K562 (cell line): Measurements from ENCODE around the gene ARHGEF25. TPM values are rescaled to one million over a fixed set of nuclear protein-coding genes. Genes with fewer than 3 reads are reported as not detected.

ENCODE experiments used
- CBFA2T3 ChIP-seq: fragments of 450-650 bp; IDR thresholded peaks from 2 replicates; pipeline ENCODE4 v1.6.1; 2017
- ZBTB33 ChIP-seq: sonication (generic); formaldehyde crosslinking; IDR thresholded peaks from 2 replicates; pipeline ENCODE4 v1.8.1; 2023; ENCODE audit warnings: mild to moderate bottlenecking, missing genetic modification reagents
- ZMIZ1 ChIP-seq, 2 experiments: fragments of 150-350 bp in 1 of 2; IDR thresholded peaks; 2 replicates each; pipeline ENCODE4 v1.6.1; 2012 to 2016; ENCODE audit warnings: low read depth in 2 of 2, low read length in 2 of 2, mild to moderate bottlenecking in 1 of 2, moderate library complexity in 1 of 2
- polyA plus RNA-seq, 8 experiments: library from polyadenylated mRNA; depleted of rRNA in 4 of 8; stranded (reverse) in 5 of 8; unstranded in 3 of 8; fragments of >200 nt; fragmentation: Nextera tagmentation in 2 of 8; fragmentation: Illumina TruSeq in 1 of 8; extraction: Ambion mirVana in 2 of 8; extraction: Trizol in 1 of 8; gene quantifications; 2 replicates each; pipeline versions ENCODE4 v1.2.1 to v1.2.3, GENCODE V29; 2011 to 2014; ENCODE audit warnings: inconsistent platforms in 1 of 8, missing spikeins in 1 of 8
- total RNA-seq, 7 experiments: library from RNA; depleted of rRNA in 6 of 7; stranded (reverse); fragments of >200 nt in 6 of 7; fragmentation: Illumina TruSeq in 2 of 7; extraction: Trizol in 2 of 7; gene quantifications; 2 replicates each; pipeline versions ENCODE4 v1.2.1 to v1.2.3, GENCODE V29; 2011 to 2021; ENCODE audit warnings: low replicate concordance in 1 of 7

Gene ARHGEF25
- total and polyA plus RNA-seq, 9 of the 15 experiments (the other 6 are each of a cell fraction or from before 2014, with no cell fraction given), result 0.13 to 17.3 (median 11.6) TPM

- TF ChIP-seq ZBTB33 (CRISPR knock-in tag), result peak; percentile 82
- no peak for TF ChIP-seq CBFA2T3
- TF ChIP-seq ZMIZ1 (IDR thresholded peaks at IDR 0.05; ENCODE audit: low read depth in 2 of 2, low read length in 2 of 2), result no peak
Observed at GRCh38 chr12:57627501-57628279, 16.5 kb downstream of the ARHGEF25 start (continued).
